ENCODE data around the gene ZBTB25. TPM values are rescaled to one million over a fixed set of nuclear protein-coding genes. Genes with fewer than 3 reads are reported as not detected.

ZBTB25 gene
- total and polyA plus RNA-seq, 2 experiments from 2014 or later, result 3.6 to 12.5 TPM

- WGBS, 2 experiments (ENCODE audit: low coverage in 1 of 2, low lambda C conversion rate in 2 of 2, missing lambda C conversion rate in 2 of 2), result 92 to 100% methylated on average over 2 of the region's 2 CpGs
- Histone ChIP-seq H3K36me3 (ENCODE audit: low read depth) (0 out of 2 replicates have a peak, but pooled peaks cover 3% of the 10 kb centered on the region), H3K9me2 (ENCODE audit: insufficient read depth) (no peaks in the 10 kb centered on the region), H3K27me3 (replicated peaks; ENCODE audit: insufficient read depth) (no peaks in the 10 kb centered on the region), H3K9ac (no peak overlapping the region), H3K79me2 (ENCODE audit: insufficient read depth) (no peaks in the 10 kb centered on the region; the same call in 1 of the 2 replicates), H3K9me3 (ENCODE audit: low read depth) (no peaks in the 10 kb centered on the region), H3F3A (ENCODE audit: insufficient read depth) (no peaks in the 10 kb centered on the region), H3K4me3 (no peak overlapping the region), H3K4me1 (ENCODE audit: insufficient read depth) (0 out of 2 replicates have a peak, but pooled peaks cover 3% of the 10 kb centered on the region), H2AFZ (no peak overlapping the region), H4K20me1 (ENCODE audit: insufficient read depth) (no peaks in the 10 kb centered on the region), H3K27ac (no peak overlapping the region), H3K4me2 (ENCODE audit: unreplicated experiment) (no peak overlapping the region)
- DNase-seq, result no peak
- no peak for TF ChIP-seq EZH2 (IDR thresholded peaks at IDR 0.05; ENCODE audit: insufficient read depth, poor library complexity, severe bottlenecking)
- in situ Hi-C loops (cut with MboI), result no loop called here
These were observed 96.3 kb downstream of the ZBTB25 start for GRCh38 chr14:64407329-64407728.

GRCh38 chr14:64405295-64405694 is 98.3 kb downstream of the ZBTB25 start:
- H3K4me3 ChIP-seq, result no peak overlapping the region
- WGBS, 2 experiments (ENCODE audit: low coverage in 1 of 2, low lambda C conversion rate in 2 of 2, missing lambda C conversion rate in 2 of 2), result 94 to 95% methylated on average over 4 of the region's 4 CpGs
- H3F3A ChIP-seq (ENCODE audit: insufficient read depth), result no peaks in the 10 kb centered on the region
- H3K27me3 ChIP-seq (replicated peaks; ENCODE audit: insufficient read depth), result no peaks in the 10 kb centered on the region
- H3K79me2 ChIP-seq (ENCODE audit: insufficient read depth), result no peaks in the 10 kb centered on the region; the same call in 1 of the 2 replicates
- no peaks in the 10 kb centered on the region for H3K9me3 ChIP-seq (ENCODE audit: low read depth)
- H3K27ac ChIP-seq, result no peak overlapping the region
- H2AFZ ChIP-seq, result no peak overlapping the region
- in situ Hi-C loops (cut with MboI), result no loop called here
- H3K9me2 ChIP-seq (ENCODE audit: insufficient read depth), result no peaks in the 10 kb centered on the region
- H3K4me1 ChIP-seq (ENCODE audit: insufficient read depth), result 0 out of 2 replicates have a peak, but pooled peaks cover 3% of the 10 kb centered on the region
- DNase-seq, result no peak
- no peak overlapping the region for H3K9ac ChIP-seq
- TF ChIP-seq EZH2phosphoT487 (IDR thresholded peaks at IDR 0.05; ENCODE audit: insufficient read depth, low read depth), result no peak
- TF ChIP-seq EZH2 (IDR thresholded peaks at IDR 0.05; ENCODE audit: insufficient read depth, poor library complexity, severe bottlenecking), result no peak
- 0 out of 2 replicates have a peak, but pooled peaks cover 7% of the 10 kb centered on the region for H3K36me3 ChIP-seq (ENCODE audit: low read depth)
- H3K4me2 ChIP-seq (ENCODE audit: unreplicated experiment), result no peak overlapping the region
- no peaks in the 10 kb centered on the region for H4K20me1 ChIP-seq (ENCODE audit: insufficient read depth)

GRCh38 chr14:64401949-64402348 is 101.7 kb downstream of the ZBTB25 start:
- TF ChIP-seq EZH2 (IDR thresholded peaks at IDR 0.05; ENCODE audit: insufficient read depth, poor library complexity, severe bottlenecking) (no peak), EZH2phosphoT487 (IDR thresholded peaks at IDR 0.05; ENCODE audit: insufficient read depth, low read depth) (no peak)
- Histone ChIP-seq H3K4me3 (no peak overlapping the region), H3K9me2 (ENCODE audit: insufficient read depth) (no peaks in the 10 kb centered on the region), H3K4me2 (ENCODE audit: unreplicated experiment) (no peak overlapping the region), H2AFZ (no peak overlapping the region), H3K4me1 (ENCODE audit: insufficient read depth) (no peaks in the 10 kb centered on the region), H4K20me1 (ENCODE audit: insufficient read depth) (no peaks in the 10 kb centered on the region), H3K9me3 (ENCODE audit: low read depth) (no peaks in the 10 kb centered on the region), H3K36me3 (ENCODE audit: low read depth) (0 out of 2 replicates have a peak, but pooled peaks cover 7% of the 10 kb centered on the region), H3K27ac (no peak overlapping the region), H3K79me2 (ENCODE audit: insufficient read depth) (peaks cover 26% of the 10 kb centered on the region), H3K27me3 (replicated peaks; ENCODE audit: insufficient read depth) (no peaks in the 10 kb centered on the region), H3F3A (ENCODE audit: insufficient read depth) (no peaks in the 10 kb centered on the region), H3K9ac (no peak overlapping the region)
- no peak for DNase-seq
- 89 to 94% methylated on average over 1 of the region's 1 CpG for WGBS, 2 experiments (ENCODE audit: low coverage in 1 of 2, low lambda C conversion rate in 2 of 2, missing lambda C conversion rate in 2 of 2)
- in situ Hi-C loops (cut with MboI), result no loop called here

- in situ Hi-C loops (cut with MboI), result no loop called here
- Histone ChIP-seq H3K9me2 (ENCODE audit: insufficient read depth) (no peaks in the 10 kb centered on the region), H3K4me2 (ENCODE audit: unreplicated experiment) (no peak overlapping the region), H3K79me2 (ENCODE audit: insufficient read depth) (peaks cover 31% of the 10 kb centered on the region), H4K20me1 (ENCODE audit: insufficient read depth) (no peaks in the 10 kb centered on the region), H3F3A (ENCODE audit: insufficient read depth) (no peaks in the 10 kb centered on the region), H2AFZ (no peak overlapping the region), H3K27me3 (replicated peaks; ENCODE audit: insufficient read depth) (no peaks in the 10 kb centered on the region), H3K36me3 (ENCODE audit: low read depth) (0 out of 2 replicates have a peak, but pooled peaks cover 7% of the 10 kb centered on the region), H3K9ac (no peak overlapping the region), H3K9me3 (ENCODE audit: low read depth) (no peaks in the 10 kb centered on the region), H3K4me1 (ENCODE audit: insufficient read depth) (no peaks in the 10 kb centered on the region), H3K4me3 (no peak overlapping the region), H3K27ac (no peak overlapping the region)
- 87 to 92% methylated on average over 6 of the region's 6 CpGs for WGBS, 2 experiments (ENCODE audit: low coverage in 1 of 2, low lambda C conversion rate in 2 of 2, missing lambda C conversion rate in 2 of 2)
- no peak for TF ChIP-seq EZH2phosphoT487 (IDR thresholded peaks at IDR 0.05; ENCODE audit: insufficient read depth, low read depth)
- no peak for TF ChIP-seq EZH2 (IDR thresholded peaks at IDR 0.05; ENCODE audit: insufficient read depth, poor library complexity, severe bottlenecking)
- peak; percentile 12 for DNase-seq
These were observed 102.7 kb downstream of the ZBTB25 start for GRCh38 chr14:64400829-64401459.

Small RNAs within 50 kb of the gene (small RNA-seq; reads per million reads assigned to genes)
- gene AL049869.4 (ENCODE audit: low read depth, low replicate concordance), result not detected

Other genes with a start within 250 kb of the ZBTB25 start
- gene ESR2, start 209.5 kb downstream of the ZBTB25 start, total RNA-seq (2014; rRNA removed; shearing (Covaris generic)), result not detected in 2 replicates
- not detected in 2 replicates for gene ESR2, start 209.5 kb downstream of the ZBTB25 start, polyA plus RNA-seq (2016; fragmentation: Nextera tagmentation; extraction: Ambion mirVana)
- gene MTHFD1, start 115.5 kb downstream of the ZBTB25 start, total RNA-seq (2014; rRNA removed; shearing (Covaris generic)), result 23.4 and 24.1 TPM in 2 replicates
- gene MTHFD1, start 115.5 kb downstream of the ZBTB25 start, polyA plus RNA-seq (2016; fragmentation: Nextera tagmentation; extraction: Ambion mirVana), result 45.6 and 52.9 TPM in 2 replicates
- 0.22 and 0.89 TPM in 2 replicates for gene AKAP5, start 38.3 kb downstream of the ZBTB25 start, total RNA-seq (2014; rRNA removed; shearing (Covaris generic))
- 0.08 and 0.19 TPM in 2 replicates for gene AKAP5, start 38.3 kb downstream of the ZBTB25 start, polyA plus RNA-seq (2016; fragmentation: Nextera tagmentation; extraction: Ambion mirVana)
- gene ZBTB1, start 932 bp upstream of the ZBTB25 start, total RNA-seq (2014; rRNA removed; shearing (Covaris generic)), result 46.9 and 60.0 TPM in 2 replicates
- gene ZBTB1, start 932 bp upstream of the ZBTB25 start, polyA plus RNA-seq (2016; fragmentation: Nextera tagmentation; extraction: Ambion mirVana), result 37.5 and 39.1 TPM in 2 replicates
- 28.1 and 28.9 TPM in 2 replicates for gene HSPA2, start 36.9 kb upstream of the ZBTB25 start, total RNA-seq (2014; rRNA removed; shearing (Covaris generic))
- 29.3 and 31.4 TPM in 2 replicates for gene HSPA2, start 36.9 kb upstream of the ZBTB25 start, polyA plus RNA-seq (2016; fragmentation: Nextera tagmentation; extraction: Ambion mirVana)
- 1.6 TPM in 1 of 2 replicates, not detected in the other for gene PPP1R36, start 46.1 kb upstream of the ZBTB25 start, total RNA-seq (2014; rRNA removed; shearing (Covaris generic))
- 1.8 and 2.0 TPM in 2 replicates for gene PPP1R36, start 46.1 kb upstream of the ZBTB25 start, polyA plus RNA-seq (2016; fragmentation: Nextera tagmentation; extraction: Ambion mirVana)
- 4.6 and 6.9 TPM in 2 replicates for gene PLEKHG3, start 200.6 kb upstream of the ZBTB25 start, total RNA-seq (2014; rRNA removed; shearing (Covaris generic))
- gene PLEKHG3, start 200.6 kb upstream of the ZBTB25 start, polyA plus RNA-seq (2016; fragmentation: Nextera tagmentation; extraction: Ambion mirVana), result 2.1 and 2.4 TPM in 2 replicates